Loucy (cell line): ENCODE results near the gene ARHGAP15.

Experiments
- EZH2phosphoT487 ChIP-seq: fragments of 200-600 bp; IDR thresholded peaks from 2 replicates; pipeline ENCODE4 v1.6.1; 2018; ENCODE audit warnings: antibody characterized with exemption, mild to moderate bottlenecking, moderate library complexity, borderline replicate concordance
- TF ChIP-seq, protein P1 (sequence below): fragments of 200-600 bp; sonication (generic); conservative IDR thresholded peaks from 2 replicates; pipeline ENCODE4 v1.5.1; 2014; ENCODE audit warnings: mild to moderate bottlenecking, antibody characterized with exemption, low read length

DNA sequence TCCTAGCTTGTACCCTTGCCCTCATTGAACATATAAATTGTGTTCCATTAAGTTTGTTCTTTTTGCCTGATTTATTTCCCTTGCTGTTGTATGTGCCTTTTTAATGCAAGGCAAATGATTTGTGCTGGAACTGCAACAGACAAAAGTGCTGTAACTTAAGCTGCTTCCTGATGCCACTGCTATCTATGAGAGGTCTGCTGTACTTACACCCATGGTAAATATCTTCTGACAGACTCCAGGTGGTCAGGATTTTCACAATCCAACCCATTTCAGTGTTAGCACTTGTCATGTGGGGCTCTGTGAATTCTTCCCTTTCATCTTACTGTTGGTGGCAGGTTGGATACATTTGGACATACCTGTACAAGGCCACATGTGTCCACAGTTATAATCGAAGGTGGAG is 63.5 kb downstream of the ARHGAP15 start:
- TF ChIP-seq, protein P1, sequence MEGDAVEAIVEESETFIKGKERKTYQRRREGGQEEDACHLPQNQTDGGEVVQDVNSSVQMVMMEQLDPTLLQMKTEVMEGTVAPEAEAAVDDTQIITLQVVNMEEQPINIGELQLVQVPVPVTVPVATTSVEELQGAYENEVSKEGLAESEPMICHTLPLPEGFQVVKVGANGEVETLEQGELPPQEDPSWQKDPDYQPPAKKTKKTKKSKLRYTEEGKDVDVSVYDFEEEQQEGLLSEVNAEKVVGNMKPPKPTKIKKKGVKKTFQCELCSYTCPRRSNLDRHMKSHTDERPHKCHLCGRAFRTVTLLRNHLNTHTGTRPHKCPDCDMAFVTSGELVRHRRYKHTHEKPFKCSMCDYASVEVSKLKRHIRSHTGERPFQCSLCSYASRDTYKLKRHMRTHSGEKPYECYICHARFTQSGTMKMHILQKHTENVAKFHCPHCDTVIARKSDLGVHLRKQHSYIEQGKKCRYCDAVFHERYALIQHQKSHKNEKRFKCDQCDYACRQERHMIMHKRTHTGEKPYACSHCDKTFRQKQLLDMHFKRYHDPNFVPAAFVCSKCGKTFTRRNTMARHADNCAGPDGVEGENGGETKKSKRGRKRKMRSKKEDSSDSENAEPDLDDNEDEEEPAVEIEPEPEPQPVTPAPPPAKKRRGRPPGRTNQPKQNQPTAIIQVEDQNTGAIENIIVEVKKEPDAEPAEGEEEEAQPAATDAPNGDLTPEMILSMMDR, result no peak
- TF ChIP-seq EZH2phosphoT487, result no peak
